OCI-LY1 (cell line): ENCODE results near the gene SPSB1.

Experiments
- EZH2 ChIP-seq: fragments of 200-600 bp; sonication (generic), shearing (Covaris generic); IDR thresholded peaks from 2 replicates; pipeline ENCODE4 v1.8.0; 2017; ENCODE audit warnings: borderline replicate concordance, mixed run types, mild to moderate bottlenecking, antibody characterized with exemption, low read length, moderate library complexity, mixed read lengths
- TF ChIP-seq, protein P1 (sequence below): fragments of 200-600 bp; sonication (generic), shearing (Covaris generic); IDR thresholded peaks from 2 replicates; pipeline ENCODE4 v1.5.1; 2017; ENCODE audit warnings: mild to moderate bottlenecking, antibody characterized with exemption, low read length, moderate library complexity, mixed read lengths

DNA sequence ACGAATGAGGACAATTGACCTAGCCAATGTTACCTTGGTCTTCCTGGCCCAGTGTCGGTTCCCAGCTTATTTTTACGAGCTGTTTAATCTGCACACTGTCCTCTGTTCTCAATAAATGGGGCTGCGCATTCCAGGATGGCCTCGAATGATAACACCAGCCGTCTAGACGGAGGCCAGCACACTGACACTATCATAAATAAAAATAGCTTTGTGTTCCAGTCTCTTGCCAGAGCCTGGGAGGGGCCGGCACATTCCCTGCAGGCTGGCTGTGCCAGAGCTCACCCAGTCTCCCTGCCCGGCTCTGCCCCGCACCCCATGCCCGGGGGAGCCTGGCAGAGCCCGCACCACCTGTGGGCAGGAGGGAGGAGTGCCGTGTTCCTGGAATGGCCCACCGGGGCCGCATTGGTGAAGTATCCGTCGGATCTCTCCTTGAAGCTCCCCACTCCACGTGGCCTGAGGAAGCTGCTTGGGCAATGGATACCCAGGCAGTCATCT, 92.1 kb downstream of the SPSB1 start:
- TF ChIP-seq, protein P1, sequence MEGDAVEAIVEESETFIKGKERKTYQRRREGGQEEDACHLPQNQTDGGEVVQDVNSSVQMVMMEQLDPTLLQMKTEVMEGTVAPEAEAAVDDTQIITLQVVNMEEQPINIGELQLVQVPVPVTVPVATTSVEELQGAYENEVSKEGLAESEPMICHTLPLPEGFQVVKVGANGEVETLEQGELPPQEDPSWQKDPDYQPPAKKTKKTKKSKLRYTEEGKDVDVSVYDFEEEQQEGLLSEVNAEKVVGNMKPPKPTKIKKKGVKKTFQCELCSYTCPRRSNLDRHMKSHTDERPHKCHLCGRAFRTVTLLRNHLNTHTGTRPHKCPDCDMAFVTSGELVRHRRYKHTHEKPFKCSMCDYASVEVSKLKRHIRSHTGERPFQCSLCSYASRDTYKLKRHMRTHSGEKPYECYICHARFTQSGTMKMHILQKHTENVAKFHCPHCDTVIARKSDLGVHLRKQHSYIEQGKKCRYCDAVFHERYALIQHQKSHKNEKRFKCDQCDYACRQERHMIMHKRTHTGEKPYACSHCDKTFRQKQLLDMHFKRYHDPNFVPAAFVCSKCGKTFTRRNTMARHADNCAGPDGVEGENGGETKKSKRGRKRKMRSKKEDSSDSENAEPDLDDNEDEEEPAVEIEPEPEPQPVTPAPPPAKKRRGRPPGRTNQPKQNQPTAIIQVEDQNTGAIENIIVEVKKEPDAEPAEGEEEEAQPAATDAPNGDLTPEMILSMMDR: no peak
- TF ChIP-seq EZH2: no peak
